HL-60 (cell line): ENCODE data around the gene PPEF1.

Experiments
- DNase-seq, 2 experiments: peaks; one replicate each; pipeline ENCODE4 v3.0.0-alpha.2; 2010 to 2020; ENCODE audit warnings: low read depth in 1 of 2, low spot score in 1 of 2
- H3K27ac ChIP-seq: fragments of 250-450 bp; sonication (Bioruptor Pico); replicated peaks from 2 replicates; pipeline ENCODE4 v1.5.1; 2020; ENCODE audit warnings: mild to moderate bottlenecking, moderate library complexity
- H3K27me3 ChIP-seq: fragments of 250-450 bp; sonication (Bioruptor Pico); 2 replicates; pipeline ENCODE4 v1.5.1; 2021; ENCODE audit warnings: mild to moderate bottlenecking, moderate library complexity; ENCODE audit not compliant: insufficient read depth, poor library complexity, severe bottlenecking
- H3K4me3 ChIP-seq: replicated peaks from 2 replicates; pipeline ENCODE4 v1.5.1; 2011; ENCODE audit warnings: mild to moderate bottlenecking, control low read depth, low read length; ENCODE audit not compliant: insufficient read depth
- CTCF ChIP-seq: IDR thresholded peaks from one replicate; pipeline ENCODE4 v1.5.1; 2011; ENCODE audit warnings: low read length, control low read depth, inconsistent platforms; ENCODE audit not compliant: insufficient read depth
- GABPA ChIP-seq: IDR thresholded peaks from 2 replicates; pipeline ENCODE4 v1.6.1; 2012; ENCODE audit warnings: low read depth
- POLR2AphosphoS5 ChIP-seq: IDR thresholded peaks from 2 replicates; pipeline ENCODE4 v1.6.1; 2012; ENCODE audit warnings: low read depth
- SPI1 ChIP-seq: IDR thresholded peaks from 2 replicates; pipeline ENCODE4 v1.6.1; 2012; ENCODE audit warnings: low read depth, mild to moderate bottlenecking, borderline replicate concordance
- TF ChIP-seq, protein P1 (sequence below): IDR thresholded peaks from 2 replicates; pipeline ENCODE4 v1.6.1; 2012; ENCODE audit warnings: low read depth; ENCODE audit not compliant: insufficient replicate concordance

The PPEF1 gene

GRCh38 chrX:18681996-18682395 lies 25.4 kb upstream of the PPEF1 start:
- TF ChIP-seq CTCF (no peak), POLR2AphosphoS5 (no peak), SPI1 (no peak), GABPA (no peak)
- TF ChIP-seq, protein P1, sequence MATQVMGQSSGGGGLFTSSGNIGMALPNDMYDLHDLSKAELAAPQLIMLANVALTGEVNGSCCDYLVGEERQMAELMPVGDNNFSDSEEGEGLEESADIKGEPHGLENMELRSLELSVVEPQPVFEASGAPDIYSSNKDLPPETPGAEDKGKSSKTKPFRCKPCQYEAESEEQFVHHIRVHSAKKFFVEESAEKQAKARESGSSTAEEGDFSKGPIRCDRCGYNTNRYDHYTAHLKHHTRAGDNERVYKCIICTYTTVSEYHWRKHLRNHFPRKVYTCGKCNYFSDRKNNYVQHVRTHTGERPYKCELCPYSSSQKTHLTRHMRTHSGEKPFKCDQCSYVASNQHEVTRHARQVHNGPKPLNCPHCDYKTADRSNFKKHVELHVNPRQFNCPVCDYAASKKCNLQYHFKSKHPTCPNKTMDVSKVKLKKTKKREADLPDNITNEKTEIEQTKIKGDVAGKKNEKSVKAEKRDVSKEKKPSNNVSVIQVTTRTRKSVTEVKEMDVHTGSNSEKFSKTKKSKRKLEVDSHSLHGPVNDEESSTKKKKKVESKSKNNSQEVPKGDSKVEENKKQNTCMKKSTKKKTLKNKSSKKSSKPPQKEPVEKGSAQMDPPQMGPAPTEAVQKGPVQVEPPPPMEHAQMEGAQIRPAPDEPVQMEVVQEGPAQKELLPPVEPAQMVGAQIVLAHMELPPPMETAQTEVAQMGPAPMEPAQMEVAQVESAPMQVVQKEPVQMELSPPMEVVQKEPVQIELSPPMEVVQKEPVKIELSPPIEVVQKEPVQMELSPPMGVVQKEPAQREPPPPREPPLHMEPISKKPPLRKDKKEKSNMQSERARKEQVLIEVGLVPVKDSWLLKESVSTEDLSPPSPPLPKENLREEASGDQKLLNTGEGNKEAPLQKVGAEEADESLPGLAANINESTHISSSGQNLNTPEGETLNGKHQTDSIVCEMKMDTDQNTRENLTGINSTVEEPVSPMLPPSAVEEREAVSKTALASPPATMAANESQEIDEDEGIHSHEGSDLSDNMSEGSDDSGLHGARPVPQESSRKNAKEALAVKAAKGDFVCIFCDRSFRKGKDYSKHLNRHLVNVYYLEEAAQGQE, result no peak
- H3K27me3 ChIP-seq, result no peaks in the 10 kb centered on the region
- no peak overlapping the region for H3K27ac ChIP-seq
- no peak for DNase-seq
- no peak overlapping the region for H3K4me3 ChIP-seq

DNA sequence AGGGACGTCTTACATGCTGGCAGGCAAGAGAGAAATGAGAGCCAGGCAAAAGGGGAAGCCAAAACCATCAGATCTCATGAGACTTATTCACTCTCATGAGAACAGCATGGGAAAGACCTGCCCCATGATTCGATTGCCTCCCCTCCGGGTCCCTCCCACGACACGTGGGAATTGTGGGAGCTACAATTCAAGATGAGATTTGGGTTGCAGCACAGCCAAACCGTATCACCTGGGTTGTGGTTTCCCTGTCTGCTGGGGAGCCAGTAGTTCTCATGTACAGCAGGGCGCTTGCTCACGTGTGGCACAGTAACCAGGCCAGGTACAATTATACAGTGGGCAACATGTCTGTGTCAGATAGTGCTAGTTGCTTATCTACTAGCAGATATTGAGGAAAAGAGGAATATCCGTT lies 24.5 kb upstream of the PPEF1 start:
- Histone ChIP-seq H3K27me3 (no peaks in the 10 kb centered on the region), H3K4me3 (no peak overlapping the region), H3K27ac (no peak overlapping the region)
- no peak for TF ChIP-seq CTCF
- TF ChIP-seq SPI1, result no peak
- no peak for TF ChIP-seq POLR2AphosphoS5
- TF ChIP-seq, protein P1, result no peak
- TF ChIP-seq GABPA, result no peak
- DNase-seq, result no peak

DNA sequence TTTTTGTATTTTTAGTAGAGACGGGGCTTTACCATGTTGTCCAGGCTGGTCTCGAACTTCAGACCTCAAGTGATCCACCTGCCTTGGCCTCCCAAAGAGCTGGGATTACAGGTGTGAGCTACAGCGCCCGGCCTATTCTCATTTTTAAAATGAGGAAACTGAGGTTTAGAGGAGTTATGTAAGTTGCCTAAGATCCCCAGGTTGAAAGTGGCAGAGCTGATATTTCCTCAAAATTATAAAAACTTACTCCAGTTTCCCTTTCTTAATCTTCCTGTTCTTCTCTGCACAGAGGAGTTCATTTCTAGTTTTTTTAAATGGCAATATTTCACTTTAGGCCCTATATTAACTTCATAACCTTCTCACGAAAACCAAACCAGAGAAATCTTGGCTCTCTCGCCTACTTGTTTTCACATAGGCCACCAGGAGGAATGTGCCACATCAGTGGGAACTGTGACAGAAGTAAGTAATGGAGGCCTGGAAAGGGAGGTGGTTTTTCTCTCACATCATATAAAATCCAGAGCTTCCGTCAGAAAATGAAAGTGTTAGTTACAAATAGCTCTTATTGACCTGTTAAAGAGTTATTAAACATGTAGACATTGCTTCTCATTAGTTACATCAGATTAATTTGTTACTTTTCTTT lies 19.5 kb upstream of the PPEF1 start:
- no peak overlapping the region for H3K4me3 ChIP-seq
- TF ChIP-seq GABPA (no peak), POLR2AphosphoS5 (no peak), SPI1 (no peak), CTCF (no peak)

GRCh38 chrX:18691431-18691830 lies 16.0 kb upstream of the PPEF1 start:
- TF ChIP-seq, protein P1, result no peak
- no peak for TF ChIP-seq GABPA
- no peak for TF ChIP-seq SPI1
- TF ChIP-seq CTCF, result no peak
- no peak for TF ChIP-seq POLR2AphosphoS5
- no peaks in the 10 kb centered on the region for H3K27me3 ChIP-seq
- no peak overlapping the region for H3K4me3 ChIP-seq
- no peak overlapping the region for H3K27ac ChIP-seq
- DNase-seq, result no peak

More for the DNA sequence above, 19.5 kb upstream of the PPEF1 start:
- peak in 1 of 2 experiments; percentile 37 for DNase-seq
- no peaks in the 10 kb centered on the region for H3K27me3 ChIP-seq
- H3K27ac ChIP-seq, result peak overlapping the region; percentile 52
